ENCODE results near the gene F10.

- TF ChIP-seq SUZ12 (IDR thresholded peaks at IDR 0.05; ENCODE audit: extremely low read depth, insufficient read depth, insufficient read length) (no peak), YY1 (IDR thresholded peaks at IDR 0.05; ENCODE audit: insufficient read depth, insufficient read length) (no peak), ZNF274 (IDR thresholded peaks at IDR 0.05; ENCODE audit: low read depth, low read length) (no peak)
Observed at GRCh38 chr13:113097651-113098050, 24.9 kb upstream of the F10 start.

All from NT2/D1 (cell line).